ENCODE measurements around the gene CACNA1G.
A peak's percentile ranks its signal among the peaks of the same experiment; 100 is the strongest.

Gene CACNA1G

GRCh38 chr17:50533185-50533584 lies 27.3 kb upstream of the CACNA1G start:
- H3K4me3 ChIP-seq (ENCODE audit: low read length): no peak overlapping the region
- TF ChIP-seq, protein P1, sequence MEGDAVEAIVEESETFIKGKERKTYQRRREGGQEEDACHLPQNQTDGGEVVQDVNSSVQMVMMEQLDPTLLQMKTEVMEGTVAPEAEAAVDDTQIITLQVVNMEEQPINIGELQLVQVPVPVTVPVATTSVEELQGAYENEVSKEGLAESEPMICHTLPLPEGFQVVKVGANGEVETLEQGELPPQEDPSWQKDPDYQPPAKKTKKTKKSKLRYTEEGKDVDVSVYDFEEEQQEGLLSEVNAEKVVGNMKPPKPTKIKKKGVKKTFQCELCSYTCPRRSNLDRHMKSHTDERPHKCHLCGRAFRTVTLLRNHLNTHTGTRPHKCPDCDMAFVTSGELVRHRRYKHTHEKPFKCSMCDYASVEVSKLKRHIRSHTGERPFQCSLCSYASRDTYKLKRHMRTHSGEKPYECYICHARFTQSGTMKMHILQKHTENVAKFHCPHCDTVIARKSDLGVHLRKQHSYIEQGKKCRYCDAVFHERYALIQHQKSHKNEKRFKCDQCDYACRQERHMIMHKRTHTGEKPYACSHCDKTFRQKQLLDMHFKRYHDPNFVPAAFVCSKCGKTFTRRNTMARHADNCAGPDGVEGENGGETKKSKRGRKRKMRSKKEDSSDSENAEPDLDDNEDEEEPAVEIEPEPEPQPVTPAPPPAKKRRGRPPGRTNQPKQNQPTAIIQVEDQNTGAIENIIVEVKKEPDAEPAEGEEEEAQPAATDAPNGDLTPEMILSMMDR (conservative IDR thresholded peaks at IDR 0.05; ENCODE audit: low read length): no peak
- no peak for DNase-seq (ENCODE audit: low read depth)

DNA sequence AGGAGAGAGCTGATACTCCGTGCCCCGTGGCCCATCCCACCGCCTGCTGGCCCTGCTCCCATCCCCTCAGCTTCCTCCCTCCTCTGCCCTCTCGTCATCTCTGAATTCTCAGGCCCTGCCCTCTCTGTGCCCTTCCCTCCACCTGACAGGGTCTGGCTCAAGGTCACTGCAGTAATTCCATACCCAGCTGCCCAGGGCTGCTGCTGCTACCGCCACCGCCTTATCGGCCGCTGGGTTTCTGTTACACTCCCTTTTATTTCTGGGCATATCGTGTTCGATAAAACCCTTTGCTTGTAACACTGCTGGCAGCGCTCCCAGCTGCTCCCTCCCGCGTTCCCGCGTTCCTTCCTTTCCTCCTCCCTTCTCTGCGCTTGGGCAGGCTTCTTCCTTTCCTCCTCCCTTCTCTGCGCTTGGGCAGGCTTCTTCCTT lies 26.8 kb upstream of the CACNA1G start:
- DNase-seq (ENCODE audit: low read depth): peak; percentile 31
- no peak overlapping the region for H3K4me3 ChIP-seq (ENCODE audit: low read length)
- TF ChIP-seq, protein P1 (conservative IDR thresholded peaks at IDR 0.05; ENCODE audit: low read length): no peak

DNA sequence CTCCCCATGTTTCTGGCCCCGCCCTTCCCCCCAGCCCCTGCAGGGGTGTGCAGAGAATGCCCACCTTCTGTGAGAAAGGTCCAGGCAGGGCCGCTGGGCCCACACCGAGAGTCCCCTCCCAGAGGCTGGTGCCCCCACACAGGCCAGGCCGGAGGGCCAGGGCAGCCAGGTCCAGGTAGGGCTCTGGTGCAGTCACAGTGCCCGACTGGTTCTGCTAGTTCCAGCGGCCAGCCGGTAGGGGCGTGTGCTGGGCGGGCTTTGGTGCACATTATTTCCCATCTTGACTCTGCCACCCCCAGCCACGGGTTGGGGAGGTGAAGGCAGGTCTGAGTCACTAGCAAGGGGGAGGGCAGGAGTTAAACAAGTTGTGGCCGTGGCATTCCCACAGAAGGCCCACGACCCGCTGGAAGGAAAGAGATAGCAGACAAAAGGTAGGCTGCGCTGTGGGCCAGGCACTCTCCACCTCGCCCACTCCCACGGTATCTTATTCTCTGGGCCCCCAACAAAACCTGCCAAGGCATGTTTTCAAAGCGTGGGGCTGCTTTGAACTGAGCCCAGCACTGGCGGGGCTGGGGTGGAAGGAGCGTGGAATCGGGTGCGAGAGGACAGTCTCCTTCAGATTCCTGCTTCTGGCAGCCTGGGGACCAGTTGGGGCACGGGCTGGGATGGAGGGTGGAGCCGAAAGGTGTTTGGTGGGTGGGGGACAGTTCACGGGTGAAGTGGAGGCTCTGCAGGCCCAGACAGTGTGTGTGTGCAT lies 26.1 kb upstream of the CACNA1G start:
- TF ChIP-seq, protein P1 (conservative IDR thresholded peaks at IDR 0.05; ENCODE audit: low read length): 0 out of 2 replicates have a peak, but pooled peaks have one; percentile 18
- no peak for DNase-seq (ENCODE audit: low read depth)
- no peak overlapping the region for H3K4me3 ChIP-seq (ENCODE audit: low read length)

GRCh38 chr17:50534979-50535326 lies 25.6 kb upstream of the CACNA1G start:
- no peak for DNase-seq (ENCODE audit: low read depth)
- TF ChIP-seq, protein P1 (conservative IDR thresholded peaks at IDR 0.05; ENCODE audit: low read length): no peak
- H3K4me3 ChIP-seq (ENCODE audit: low read length): no peak overlapping the region

DNA sequence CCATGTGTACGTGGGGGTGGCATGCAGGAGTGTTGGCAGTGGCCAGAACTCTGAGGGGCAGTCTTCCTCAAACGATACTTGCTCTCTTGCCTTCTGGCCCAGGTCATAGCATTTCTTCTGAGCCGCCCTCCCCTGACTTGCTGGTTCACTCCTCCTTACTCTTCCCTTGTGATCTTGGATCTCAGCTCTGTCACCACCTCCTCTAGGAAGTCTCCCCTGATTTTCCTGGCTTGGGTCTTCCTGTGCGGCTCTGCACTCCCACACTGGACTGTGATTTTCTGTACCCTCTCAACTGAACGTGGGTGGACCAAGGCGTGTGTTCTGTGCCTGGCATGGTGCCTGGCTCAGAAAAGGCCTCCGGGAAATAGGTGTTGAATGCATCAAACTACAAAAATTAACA lies 25.1 kb upstream of the CACNA1G start:
- no peak overlapping the region for H3K4me3 ChIP-seq (ENCODE audit: low read length)
- DNase-seq (ENCODE audit: low read depth): no peak
- TF ChIP-seq, protein P1 (conservative IDR thresholded peaks at IDR 0.05; ENCODE audit: low read length): no peak

GRCh38 chr17:50536683-50537646 lies 23.6 kb upstream of the CACNA1G start:
- TF ChIP-seq, protein P1 (conservative IDR thresholded peaks at IDR 0.05; ENCODE audit: low read length): no peak
- no peak for DNase-seq (ENCODE audit: low read depth)
- no peak overlapping the region for H3K4me3 ChIP-seq (ENCODE audit: low read length)
